Neural progenitor cell (in vitro differentiated cells): ENCODE data around the gene CA14.

ENCODE experiments used
- CTCF ChIP-seq: fragments of 200-600 bp; sonication (generic); IDR thresholded peaks from 2 replicates; pipeline ENCODE4 v1.5.1; 2017; ENCODE audit warnings: antibody characterized with exemption, mild to moderate bottlenecking
- EZH2 ChIP-seq: fragments of 200-600 bp; sonication (generic); IDR thresholded peaks from 2 replicates; pipeline ENCODE4 v1.6.1; 2017; ENCODE audit warnings: antibody characterized with exemption, mild to moderate bottlenecking, moderate library complexity
- EZH2phosphoT487 ChIP-seq: fragments of 200-600 bp; sonication (generic); IDR thresholded peaks from 2 replicates; pipeline ENCODE4 v1.6.1; 2017; ENCODE audit warnings: antibody characterized with exemption

GRCh38 chr1:150213170-150214098 is 44.1 kb upstream of the CA14 start:
- TF ChIP-seq CTCF (peak; percentile 61), EZH2 (no peak), EZH2phosphoT487 (no peak)
